GM19238 (cell line): ENCODE results near the gene RFX2.
"Not testable (repeated sequence)": the region's sequence is repeated elsewhere in the genome, so short reads cannot be mapped to it uniquely, and the experiment has no call there.

Experiments
- DNase-seq: peaks from one replicate; pipeline ENCODE4 v3.0.0; 2011; ENCODE audit warnings: low spot score; ENCODE audit not compliant: insufficient read length

The RFX2 gene

GRCh38 chr19:6039566-6040225 lies 70.6 kb downstream of the RFX2 start:
- DNase-seq = no peak

- DNase-seq = peak; percentile 61
These were observed 71.5 kb downstream of the RFX2 start for GRCh38 chr19:6038634-6039405.

GRCh38 chr19:6035026-6035425 lies 75.3 kb downstream of the RFX2 start:
- no peak for DNase-seq

GRCh38 chr19:6034512-6034911 lies 75.8 kb downstream of the RFX2 start:
- DNase-seq = no peak

- no peak for DNase-seq
These were observed 76.5 kb downstream of the RFX2 start for GRCh38 chr19:6033744-6034264.

DNA sequence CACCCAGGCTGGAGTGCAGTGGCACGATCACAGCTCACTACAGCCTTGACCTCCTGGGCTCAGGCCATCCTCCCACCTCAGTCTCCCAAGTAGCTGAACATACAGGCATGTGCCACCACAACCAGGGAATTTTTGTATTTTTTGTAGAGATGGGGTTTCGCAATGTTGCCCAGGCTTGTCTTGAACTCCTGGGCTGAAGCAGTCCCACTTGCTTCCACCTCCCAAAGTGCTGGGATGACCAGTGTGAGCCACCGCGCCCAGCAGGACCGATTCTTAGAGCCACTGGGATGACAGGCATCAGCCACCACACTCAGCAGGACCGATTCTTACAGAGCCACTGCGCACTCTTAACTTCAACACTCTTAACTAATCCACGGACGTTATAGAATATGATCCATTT lies 77.5 kb downstream of the RFX2 start:
- DNase-seq = no peak

- DNase-seq = no peak
These were observed 77.9 kb downstream of the RFX2 start for GRCh38 chr19:6032381-6032780.

DNA sequence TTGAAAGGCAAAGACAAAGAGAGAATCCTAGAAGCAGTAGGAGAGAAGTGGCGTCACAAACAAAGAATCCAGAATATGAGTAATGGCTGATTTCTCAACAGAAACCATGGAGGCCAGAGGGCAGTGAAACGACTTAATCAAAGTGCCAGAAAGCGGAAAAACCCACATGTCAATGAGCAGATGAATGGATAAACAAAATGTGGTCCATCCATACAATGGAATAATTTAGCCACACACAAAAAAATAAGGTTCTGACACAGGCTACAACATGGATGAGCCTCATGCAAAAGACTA lies 80.1 kb downstream of the RFX2 start:
- DNase-seq = no peak

- DNase-seq = no peak
These were observed 83.7 kb downstream of the RFX2 start for GRCh38 chr19:6026390-6027227.

GRCh38 chr19:6024756-6025155 lies 85.5 kb downstream of the RFX2 start:
- DNase-seq = not testable (repeated sequence)

DNA sequence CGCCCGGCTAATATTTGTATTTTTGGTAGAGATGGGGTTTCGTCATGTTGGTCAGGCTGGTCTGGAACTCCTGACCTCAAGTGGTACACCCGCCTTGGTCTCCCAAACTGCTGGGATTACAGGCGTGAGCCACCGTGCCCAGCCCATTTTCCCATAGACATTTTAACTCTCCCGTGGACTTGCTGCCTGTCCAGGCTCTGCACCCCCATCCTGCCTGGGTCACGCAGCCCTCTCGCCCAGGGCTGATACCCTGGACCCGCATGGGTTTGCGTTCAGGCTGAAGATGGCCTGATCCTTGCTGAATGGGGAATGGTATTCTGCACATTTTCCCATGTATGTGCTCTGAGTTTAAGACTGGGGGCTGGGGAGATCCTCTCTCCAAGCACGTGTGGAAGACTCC lies 86.4 kb downstream of the RFX2 start:
- DNase-seq = no peak

- no peak for DNase-seq
These were observed 87.1 kb downstream of the RFX2 start for GRCh38 chr19:6023085-6023682.

DNA sequence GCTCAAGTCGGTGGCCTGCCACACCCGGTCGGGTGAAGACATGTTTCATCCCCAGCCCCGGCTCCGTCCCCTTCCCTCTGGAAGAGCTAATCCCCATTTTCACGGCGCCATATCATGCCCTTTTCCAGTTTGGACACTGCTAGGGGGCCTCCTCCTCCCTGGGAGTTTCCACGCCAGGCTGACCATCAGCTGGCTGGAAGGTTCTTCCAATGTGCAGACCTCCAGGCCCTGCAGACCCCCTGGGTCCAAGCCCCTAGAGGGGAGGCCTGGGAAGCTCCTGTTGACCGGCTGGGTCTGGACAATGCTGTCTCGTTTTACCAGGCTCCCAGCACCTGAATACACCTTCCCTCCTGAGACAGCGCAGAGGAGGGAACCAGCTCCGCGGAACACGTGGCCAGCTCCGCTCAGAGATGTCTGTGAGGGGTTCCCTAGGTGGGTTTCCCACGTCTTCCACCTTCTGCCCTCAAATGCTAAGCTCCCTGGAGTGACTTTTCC lies 87.7 kb downstream of the RFX2 start:
- no peak for DNase-seq

DNA sequence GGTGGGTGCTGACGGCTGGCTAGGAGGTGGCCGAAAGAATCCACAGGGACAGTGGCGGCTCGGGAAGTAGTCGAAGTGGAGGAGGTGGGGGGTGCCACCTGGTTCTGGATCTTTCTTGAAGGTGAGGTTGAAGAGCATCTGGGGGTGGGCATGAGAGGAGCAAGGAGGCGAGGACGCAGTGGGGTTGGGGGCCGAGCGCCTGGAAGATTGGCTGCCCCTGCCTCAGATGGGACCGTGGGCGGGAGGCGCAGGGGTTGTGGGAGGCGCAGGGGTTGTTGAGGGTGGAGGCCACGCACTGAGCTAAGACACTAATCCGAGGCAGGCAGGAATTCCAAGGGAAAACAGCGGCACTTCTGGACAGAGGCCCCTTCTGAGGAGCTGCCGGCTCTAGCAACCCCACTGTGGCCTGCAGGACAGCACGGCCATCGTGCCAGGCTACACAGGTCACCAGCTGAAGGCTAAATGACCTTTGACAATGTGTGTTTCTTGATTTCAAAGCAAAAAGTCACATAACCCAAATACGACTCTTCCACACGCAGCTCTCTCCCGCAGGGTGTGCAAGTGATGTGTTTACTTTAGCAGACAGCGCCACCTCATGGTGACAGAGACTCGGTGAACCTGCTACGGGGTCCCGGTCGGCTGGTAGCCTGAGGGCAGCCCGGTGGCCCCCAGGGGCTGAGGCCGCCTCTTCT lies 88.3 kb downstream of the RFX2 start:
- peak; percentile 63 for DNase-seq

- no peak for DNase-seq
These were observed 89.1 kb downstream of the RFX2 start for GRCh38 chr19:6020972-6021805.

GRCh38 chr19:6020166-6020882 lies 90.0 kb downstream of the RFX2 start:
- no peak for DNase-seq

GRCh38 chr19:6018786-6019185 lies 91.5 kb downstream of the RFX2 start:
- DNase-seq = no peak

- DNase-seq = no peak
These were observed 92.7 kb downstream of the RFX2 start for GRCh38 chr19:6017576-6017975.

GRCh38 chr19:6015841-6016545 lies 94.3 kb downstream of the RFX2 start:
- DNase-seq = no peak
